GM12878 (cell line): ENCODE measurements around the gene FAT1. TPM values are rescaled to one million over a fixed set of nuclear protein-coding genes. Genes with fewer than 3 reads are reported as not detected.

ENCODE experiments used
- ATAC-seq: fragments of 200-7000 bp; cut with Tn5 transposase; 3 replicates; pipeline ENCODE4 v1.9.1; 2020; ENCODE audit warnings: mild to moderate bottlenecking, moderate library complexity
- BruUV-seq: library from RNA; stranded (reverse); fragments of 400-500 nt; replicated peaks from 2 replicates; lab custom pipeline; 2021; lab: Mats Ljungman, UMichigan
- CTCF ChIA-PET: fragments of 300-600 bp; sonication (Branson Sonifier 250); formaldehyde crosslinking; extraction: SDS; loops from one replicate; lab custom pipeline; 2021; ENCODE audit warnings: inconsistent platforms; lab: Yijun Ruan, JAX
- POLR2A ChIA-PET: fragments of 350-600 bp; formaldehyde crosslinking; extraction: SDS; loops from one replicate; lab custom pipeline; 2021; ENCODE audit warnings: inconsistent platforms; lab: Charles Lee
- RAD21 ChIA-PET: fragments of 300-600 bp; sonication (Branson Sonifier 250); formaldehyde crosslinking; loops from one replicate; lab custom pipeline; 2023; ENCODE audit warnings: antibody characterized with exemption; ENCODE audit not compliant: unreplicated experiment; lab: Charles Lee
- SMC1A ChIA-PET: fragments of 300-600 bp; sonication (Branson Sonifier 250); formaldehyde crosslinking; loops from one replicate; lab custom pipeline; 2023; ENCODE audit not compliant: unreplicated experiment, uncharacterized antibody; lab: Charles Lee
- DNase-seq: peaks from one replicate; pipeline ENCODE4 v3.0.0-alpha.2; 2011; ENCODE audit warnings: low read depth, low spot score
- FAIRE-seq: peaks from 3 replicates; lab custom pipeline; 2011; peaks lifted over from hg19 to GRCh38; lab: Jason Lieb, UNC
- H2AFZ ChIP-seq: 2 replicates; pipeline ENCODE4 v1.6.0; 2011; ENCODE audit warnings: low read depth, low read length, control low read depth; ENCODE audit not compliant: control insufficient read depth
- H3K27ac ChIP-seq: 2 replicates; pipeline ENCODE4 v1.5.1; 2011; ENCODE audit warnings: control low read depth; ENCODE audit not compliant: control insufficient read depth, insufficient read depth
- H3K27me3 ChIP-seq, 2 experiments: replicated peaks in 1 of 2; 2 replicates each; pipeline versions ENCODE4 v1.6.0 to v1.6.1; 2011; ENCODE audit warnings: low read length in 1 of 2; ENCODE audit not compliant: control insufficient read depth in 2 of 2, insufficient read depth in 2 of 2
- H3K36me3 ChIP-seq, 2 experiments: 2 replicates each; pipeline ENCODE4 v1.5.1; 2011; ENCODE audit warnings: low read length in 1 of 2; ENCODE audit not compliant: control insufficient read depth in 2 of 2, insufficient read depth in 2 of 2
- H3K4me1 ChIP-seq: 2 replicates; pipeline ENCODE4 v1.6.1; 2011; ENCODE audit warnings: mild to moderate bottlenecking, low read length, moderate library complexity, mixed read lengths; ENCODE audit not compliant: control insufficient read depth, insufficient read depth
- H3K4me2 ChIP-seq: 2 replicates; pipeline ENCODE4 v1.6.0; 2011; ENCODE audit warnings: control low read depth; ENCODE audit not compliant: control insufficient read depth, insufficient read depth
- H3K4me3 ChIP-seq: fragments of 200-600 bp; sonication (generic); 2 replicates; pipeline ENCODE4 v1.5.1; 2016
- H3K79me2 ChIP-seq: 2 replicates; pipeline ENCODE4 v1.6.0; 2011; ENCODE audit warnings: low read length; ENCODE audit not compliant: control insufficient read depth, insufficient read depth
- H3K9ac ChIP-seq: 2 replicates; pipeline ENCODE4 v1.8.0; 2011; ENCODE audit warnings: low read length, control low read depth, mixed read lengths; ENCODE audit not compliant: control insufficient read depth, insufficient read depth
- H3K9me3 ChIP-seq: replicated peaks from 3 replicates; pipeline ENCODE4 v1.5.1; 2011; ENCODE audit warnings: mild to moderate bottlenecking, low read length; ENCODE audit not compliant: control insufficient read depth, insufficient read depth
- H4K20me1 ChIP-seq: 2 replicates; pipeline ENCODE4 v1.6.0; 2011; ENCODE audit not compliant: control insufficient read depth, insufficient read depth
- DPF2 ChIP-seq: fragments of 450-650 bp; IDR thresholded peaks from 2 replicates; pipeline ENCODE4 v1.6.1; 2017; ENCODE audit warnings: mild to moderate bottlenecking
- ESRRA ChIP-seq: IDR thresholded peaks from 2 replicates; pipeline ENCODE4 v1.6.1; 2012; ENCODE audit warnings: mild to moderate bottlenecking, low read length, improper control_type of control experiment
- IKZF2 ChIP-seq, 2 experiments: fragments of 450-650 bp; IDR thresholded peaks; 2 replicates each; pipeline ENCODE4 v1.6.1; 2017; ENCODE audit warnings: mild to moderate bottlenecking in 2 of 2, moderate library complexity in 2 of 2
- NKRF ChIP-seq: fragments of 450-650 bp; conservative IDR thresholded peaks from 2 replicates; pipeline ENCODE4 v1.6.1; 2017; ENCODE audit warnings: mild to moderate bottlenecking, moderate library complexity
- PAX5 ChIP-seq: IDR thresholded peaks from 2 replicates; pipeline ENCODE4 v1.6.1; 2011; ENCODE audit warnings: low read depth, low read length, borderline replicate concordance
- POLR2AphosphoS5 ChIP-seq: IDR thresholded peaks from 2 replicates; pipeline ENCODE4 v1.6.1; 2011; ENCODE audit warnings: mild to moderate bottlenecking, low read length, inconsistent platforms
- SPI1 ChIP-seq: IDR thresholded peaks from 2 replicates; pipeline ENCODE4 v1.6.1; 2011; ENCODE audit warnings: low read depth, mild to moderate bottlenecking, low read length, moderate library complexity, borderline replicate concordance; ENCODE audit not compliant: insufficient read depth
- ZNF384 ChIP-seq: IDR thresholded peaks from 2 replicates; pipeline ENCODE4 v1.6.1; 2012; ENCODE audit warnings: low read depth, mild to moderate bottlenecking, low read length, improper control_type of control experiment, borderline replicate concordance
- WGBS: methylation state at CpG from one replicate; pipeline ENCODE4 v1.1.6; 2016; ENCODE audit warnings: low lambda C conversion rate; ENCODE audit not compliant: insufficient replicate concordance, insufficient coverage; ENCODE audit errors: missing lambda C conversion rate; 5-methylcytosine and 5-hydroxymethylcytosine counted together
- in situ Hi-C: fragments of 300-500 bp; cut with MboI; formaldehyde crosslinking; loops from 9 replicates; pipeline ENCODE4 v1.14.3; 2018; ENCODE audit warnings: mixed read lengths
- intact Hi-C: fragments of 100-400 bp; cut with micrococcal nuclease; formaldehyde crosslinking; loops from one replicate; pipeline ENCODE4 v1.14.2; 2022; ENCODE audit not compliant: unreplicated experiment
- polyA plus RNA-seq, 11 experiments: library from polyadenylated mRNA; depleted of rRNA in 4 of 11; unstranded in 6 of 11; stranded (reverse) in 5 of 11; fragments of >200 nt; fragmentation: Nextera tagmentation in 4 of 11; fragmentation: Illumina TruSeq in 1 of 11; extraction: Ambion mirVana in 4 of 11; extraction: Trizol in 1 of 11; gene quantifications; 1 replicate in 1 of 11; 2 replicates in 10 of 11; pipeline versions ENCODE4 v1.2.1 to v1.2.3, GENCODE V29; 2011 to 2016; ENCODE audit warnings: inconsistent platforms in 2 of 11, missing spikeins in 2 of 11, low read depth in 1 of 11
- total RNA-seq, 4 experiments: library from RNA; depleted of rRNA in 3 of 4; stranded (reverse); fragments of >200 nt in 3 of 4; fragmentation: Illumina TruSeq in 1 of 4; extraction: Trizol in 1 of 4; gene quantifications; 2 replicates each; pipeline versions ENCODE4 v1.2.1 to v1.2.3, GENCODE V29; 2013 to 2021

FAT1 gene
- total and polyA plus RNA-seq, 10 of the 15 experiments (the other 5 are each of a cell fraction or from before 2014, with no cell fraction given), result 0.04 to 11.8 (median 0.11) TPM; not detected in 1

GRCh38 chr4:186707996-186708395, 15.7 kb downstream of the FAT1 start:
- no peak for TF ChIP-seq DPF2
- no peak for TF ChIP-seq ESRRA
- no peak for TF ChIP-seq ZNF384
- no peak for TF ChIP-seq IKZF2 (IDR thresholded peaks at IDR 0.05)
- no peak for TF ChIP-seq PAX5
- no peak for TF ChIP-seq NKRF
- TF ChIP-seq POLR2AphosphoS5, result no peak
- TF ChIP-seq SPI1, result no peak
- TF ChIP-seq, all 136 proteins: peak for 0
- FAIRE-seq (no peak), DNase-seq (no peak), ATAC-seq (no peak)
- Histone ChIP-seq H3K4me3 (no peak overlapping the region), H2AFZ (no peak overlapping the region), H3K79me2 (no peaks in the 10 kb centered on the region), H3K27ac (no peak overlapping the region), H3K27me3 (no peaks in the 10 kb centered on the region), H3K9ac (no peak overlapping the region), H3K36me3 (no peaks in the 10 kb centered on the region), H4K20me1 (no peaks in the 10 kb centered on the region), H3K9me3 (no peaks in the 10 kb centered on the region; the same call in 2 of the 3 replicates), H3K4me1 (no peaks in the 10 kb centered on the region), H3K4me2 (no peak overlapping the region)
- ChIA-PET SMC1A (no interaction called here), RAD21 (no interaction called here), CTCF (no interaction called here), POLR2A (no interaction called here)
- WGBS, result 55% methylated on average over 16 of the region's 16 CpGs
- intact Hi-C loops (no loop called here), in situ Hi-C loops (no loop called here)
- BruUV-seq, result no TSS peak
